GM13976 (cell line): ENCODE data around the gene ZNF554.
A peak's percentile ranks its signal among the peaks of the same experiment; 100 is the strongest.

Source experiments
- DNase-seq: peaks from one replicate; pipeline ENCODE4 v3.0.0; 2012; ENCODE audit warnings: low spot score
- CTCF ChIP-seq: IDR thresholded peaks from 2 replicates; pipeline ENCODE4 v1.5.1; 2012; ENCODE audit warnings: borderline replicate concordance, mild to moderate bottlenecking; ENCODE audit not compliant: insufficient read depth; ENCODE audit errors: extremely low read depth, missing control alignments, control extremely low read depth
- in situ Hi-C: fragments of 300-500 bp; cut with MboI; formaldehyde crosslinking; loops from one replicate; pipeline ENCODE4 v1.12.0; 2022; ENCODE audit warnings: low sequenced_read_pairs, mixed read lengths, inconsistent platforms; ENCODE audit not compliant: unreplicated experiment

The ZNF554 gene

GRCh38 chr19:2837430-2837829 is 17.8 kb downstream of the ZNF554 start:
- TF ChIP-seq CTCF = no peak
- in situ Hi-C loops = no loop called here
- DNase-seq = no peak

- peak; percentile 99 for DNase-seq
- TF ChIP-seq CTCF = peak; percentile 58
- in situ Hi-C loops = no loop called here
These were observed 21.4 kb downstream of the ZNF554 start, which contains the start of gene ZNF555 for GRCh38 chr19:2840794-2841791. TSS of gene ZNF555 (plus strand) at chr19:2841475. CDS start at chr19:2841573, 98 bp downstream.

GRCh38 chr19:2841855-2842574 is 22.3 kb downstream of the ZNF554 start:
- no peak for TF ChIP-seq CTCF
- in situ Hi-C loops = no loop called here
- DNase-seq = peak; percentile 47

GRCh38 chr19:2845107-2845506 is 25.4 kb downstream of the ZNF554 start:
- in situ Hi-C loops = no loop called here
- no peak for DNase-seq
- TF ChIP-seq CTCF = no peak

GRCh38 chr19:2846180-2846894 is 26.7 kb downstream of the ZNF554 start:
- in situ Hi-C loops = no loop called here

More at GRCh38 chr19:2846180-2846894, 26.7 kb downstream of the ZNF554 start:
- no peak for DNase-seq
- TF ChIP-seq CTCF = no peak
